GM18873 (cell line): Measurements from ENCODE around the gene ITGA2B.
"Not testable (repeated sequence)": the region's sequence is repeated elsewhere in the genome, so short reads cannot be mapped to it uniquely, and the experiment has no call there.

ENCODE experiments used
- ATAC-seq: cut with Tn5 transposase; IDR thresholded peaks from one replicate; pipeline ENCODE4 v1.9.1; 2021; ENCODE audit warnings: mild to moderate bottlenecking, moderate library complexity, moderate number of reproducible peaks; ENCODE audit not compliant: unreplicated experiment, low FRiP score

ITGA2B gene

GRCh38 chr17:44353672-44354331 lies 35.6 kb downstream of the ITGA2B start:
- no peak for ATAC-seq

DNA sequence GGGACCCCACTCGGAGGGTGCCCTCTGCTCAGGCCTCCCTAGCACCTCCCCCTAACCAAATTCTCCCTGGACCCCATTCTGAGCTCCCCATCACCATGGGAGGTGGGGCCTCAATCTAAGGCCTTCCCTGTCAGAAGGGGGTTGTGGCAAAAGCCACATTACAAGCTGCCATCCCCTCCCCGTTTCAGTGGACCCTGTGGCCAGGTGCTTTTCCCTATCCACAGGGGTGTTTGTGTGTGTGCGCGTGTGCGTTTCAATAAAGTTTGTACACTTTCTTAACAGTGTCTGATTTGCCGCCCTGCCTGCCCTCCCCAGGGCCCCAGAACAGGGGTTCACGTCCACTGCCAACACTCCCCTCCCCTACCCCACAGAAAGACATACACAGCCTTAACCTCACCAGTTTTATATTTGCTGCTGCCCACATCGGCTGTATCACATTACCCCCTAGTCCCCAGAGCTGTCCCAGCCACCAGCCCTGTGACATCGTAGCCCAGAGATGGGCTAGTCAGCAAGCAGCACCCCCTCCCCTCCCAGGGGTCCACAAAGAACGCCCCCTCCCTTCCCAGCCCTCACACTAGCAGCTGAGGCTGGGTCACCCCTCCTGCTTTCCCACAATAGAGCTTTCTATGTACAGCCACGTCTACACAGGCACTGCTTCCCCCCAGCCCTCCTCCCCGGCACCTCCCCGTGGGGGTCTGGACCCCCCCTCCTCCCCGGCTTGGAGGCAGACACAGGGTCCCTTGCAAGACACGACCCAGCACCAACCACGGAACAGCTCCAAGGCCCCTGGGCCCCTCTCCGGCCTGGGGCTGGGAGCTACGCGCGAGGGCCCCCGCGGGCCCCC lies 36.4 kb downstream of the ITGA2B start:
- ATAC-seq: no peak

GRCh38 chr17:44351961-44352827 lies 37.3 kb downstream of the ITGA2B start:
- ATAC-seq: no peak

DNA sequence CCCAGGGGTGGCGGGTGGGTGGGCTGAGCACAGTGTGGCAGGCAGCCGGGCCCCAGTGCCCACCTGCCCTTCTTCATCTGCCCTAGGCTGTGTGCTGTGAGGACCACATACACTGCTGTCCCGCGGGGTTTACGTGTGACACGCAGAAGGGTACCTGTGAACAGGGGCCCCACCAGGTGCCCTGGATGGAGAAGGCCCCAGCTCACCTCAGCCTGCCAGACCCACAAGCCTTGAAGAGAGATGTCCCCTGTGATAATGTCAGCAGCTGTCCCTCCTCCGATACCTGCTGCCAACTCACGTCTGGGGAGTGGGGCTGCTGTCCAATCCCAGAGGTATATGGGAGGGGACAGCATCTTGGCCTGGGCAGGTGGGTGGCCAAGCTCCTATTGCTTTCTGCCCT lies 38.0 kb downstream of the ITGA2B start:
- no peak for ATAC-seq

DNA sequence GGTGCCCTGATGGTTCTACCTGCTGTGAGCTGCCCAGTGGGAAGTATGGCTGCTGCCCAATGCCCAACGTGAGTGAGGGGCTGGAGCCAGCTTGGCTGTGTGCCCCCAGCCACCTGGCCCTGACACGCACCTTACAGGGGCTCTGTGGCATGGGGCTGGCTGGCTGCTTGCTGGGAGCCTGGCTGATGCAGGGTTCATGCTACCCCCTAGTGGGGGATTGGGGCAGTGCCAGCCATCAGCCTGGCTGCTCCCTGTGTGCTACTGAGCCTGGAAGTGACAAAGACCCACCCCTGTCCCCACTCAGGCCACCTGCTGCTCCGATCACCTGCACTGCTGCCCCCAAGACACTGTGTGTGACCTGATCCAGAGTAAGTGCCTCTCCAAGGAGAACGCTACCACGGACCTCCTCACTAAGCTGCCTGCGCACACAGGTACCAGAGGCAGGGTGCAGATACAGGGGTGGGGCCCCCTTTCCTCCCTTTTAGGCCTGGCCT lies 38.7 kb downstream of the ITGA2B start:
- no peak for ATAC-seq

DNA sequence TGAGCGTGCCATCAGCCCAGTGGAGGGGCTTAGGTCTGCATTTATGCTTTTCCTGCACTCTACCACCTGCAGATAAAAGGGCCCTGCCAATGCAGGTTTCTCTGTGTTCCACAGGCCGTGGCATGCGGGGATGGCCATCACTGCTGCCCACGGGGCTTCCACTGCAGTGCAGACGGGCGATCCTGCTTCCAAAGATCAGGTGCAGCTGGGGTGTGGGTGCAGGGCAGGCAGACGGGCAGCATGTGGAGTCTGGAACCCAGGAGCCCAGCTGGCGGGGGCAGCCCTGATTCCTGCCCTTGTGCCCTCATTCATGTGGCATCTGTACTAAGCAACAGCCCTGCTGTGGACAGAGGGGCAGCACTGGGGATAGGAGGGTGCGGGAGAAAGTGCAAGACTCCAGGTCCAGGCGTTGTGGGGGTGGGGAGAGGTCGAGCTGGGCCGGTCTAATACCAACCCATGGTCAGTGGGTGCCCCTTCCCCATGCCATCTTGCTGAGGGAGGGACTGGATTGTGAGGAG lies 39.8 kb downstream of the ITGA2B start:
- ATAC-seq: no peak

DNA sequence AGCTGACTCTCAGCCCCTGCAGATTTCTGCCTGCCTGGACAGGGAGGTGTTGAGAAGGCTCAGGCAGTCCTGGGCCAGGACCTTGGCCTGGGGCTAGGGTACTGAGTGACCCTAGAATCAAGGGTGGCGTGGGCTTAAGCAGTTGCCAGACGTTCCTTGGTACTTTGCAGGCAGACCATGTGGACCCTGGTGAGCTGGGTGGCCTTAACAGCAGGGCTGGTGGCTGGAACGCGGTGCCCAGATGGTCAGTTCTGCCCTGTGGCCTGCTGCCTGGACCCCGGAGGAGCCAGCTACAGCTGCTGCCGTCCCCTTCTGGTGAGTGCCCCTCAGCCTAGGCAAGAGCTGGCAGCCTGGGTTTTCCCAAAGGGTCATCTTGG lies 40.5 kb downstream of the ITGA2B start:
- no peak for ATAC-seq

- ATAC-seq: peak; percentile 37
These were observed 41.0 kb downstream of the ITGA2B start for GRCh38 chr17:44348234-44348987.

- ATAC-seq: peak; percentile 1
These were observed 42.0 kb downstream of the ITGA2B start for GRCh38 chr17:44347206-44348055.

DNA sequence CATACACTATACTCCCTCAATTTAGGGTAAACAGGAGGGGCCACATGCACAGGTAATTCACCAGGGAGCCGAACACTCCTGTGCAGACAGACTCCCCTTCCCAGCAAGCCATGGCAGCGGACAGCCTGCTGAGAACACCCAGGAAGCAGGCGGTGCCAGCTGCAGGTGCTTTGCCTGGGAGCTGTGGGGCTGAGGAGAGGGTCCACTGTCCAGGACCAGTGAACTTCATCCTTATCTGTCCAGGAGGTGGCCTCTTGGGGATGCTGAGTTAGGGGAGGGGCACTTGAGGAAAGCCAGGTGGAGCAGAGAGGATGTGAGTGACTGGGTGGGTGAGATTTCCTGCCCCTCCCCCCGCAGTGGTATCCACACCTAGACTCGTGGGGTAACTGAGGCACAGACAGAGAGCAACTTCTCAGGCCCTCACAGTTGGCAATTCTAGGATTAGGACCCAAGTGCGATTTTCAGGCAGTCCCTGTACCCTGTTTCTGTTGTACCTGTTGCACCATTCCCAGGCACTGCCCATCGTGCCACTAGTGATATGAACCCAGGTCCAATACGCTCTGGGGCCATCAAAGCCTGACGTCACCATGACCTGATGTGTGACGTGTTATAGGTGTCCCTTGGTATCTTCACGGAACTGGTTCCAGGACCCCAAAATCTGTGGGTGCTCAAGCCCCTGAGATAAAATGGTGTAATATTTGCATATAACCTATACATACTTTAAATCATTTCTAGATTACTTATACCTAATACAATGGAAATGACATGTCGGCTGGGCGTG lies 43.2 kb downstream of the ITGA2B start:
- ATAC-seq: no peak

- no peak for ATAC-seq
These were observed 43.9 kb downstream of the ITGA2B start for GRCh38 chr17:44345454-44346026.

- peak; percentile 56 for ATAC-seq
These were observed 44.5 kb downstream of the ITGA2B start, which contains the start of gene GRN for GRCh38 chr17:44344939-44345453. Gene GRN, plus strand, starts transcription at chr17:44345302. Its CDS starts 3,863 bp downstream, at chr17:44349165.

GRCh38 chr17:44343510-44344209 lies 45.8 kb downstream of the ITGA2B start:
- no peak for ATAC-seq

DNA sequence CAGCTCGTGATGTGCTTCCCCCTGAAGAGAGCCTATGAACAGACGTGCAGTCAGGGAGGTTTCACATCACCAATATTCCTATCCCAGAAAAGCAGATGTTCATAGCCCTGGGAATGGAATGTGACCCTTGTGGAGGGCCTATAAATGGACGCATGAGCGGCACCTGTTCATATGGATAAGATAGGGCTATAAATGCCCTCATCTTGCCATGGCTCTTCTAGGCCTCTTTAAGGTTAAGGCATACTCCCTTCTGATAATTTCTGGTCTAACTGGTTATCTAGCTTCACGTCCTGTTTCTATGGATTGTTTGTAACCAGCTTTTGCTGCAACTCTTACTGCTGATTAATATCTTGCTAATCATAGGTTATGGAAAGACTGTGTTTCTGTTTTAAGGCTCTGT lies 48.9 kb downstream of the ITGA2B start:
- ATAC-seq: not testable (repeated sequence)

DNA sequence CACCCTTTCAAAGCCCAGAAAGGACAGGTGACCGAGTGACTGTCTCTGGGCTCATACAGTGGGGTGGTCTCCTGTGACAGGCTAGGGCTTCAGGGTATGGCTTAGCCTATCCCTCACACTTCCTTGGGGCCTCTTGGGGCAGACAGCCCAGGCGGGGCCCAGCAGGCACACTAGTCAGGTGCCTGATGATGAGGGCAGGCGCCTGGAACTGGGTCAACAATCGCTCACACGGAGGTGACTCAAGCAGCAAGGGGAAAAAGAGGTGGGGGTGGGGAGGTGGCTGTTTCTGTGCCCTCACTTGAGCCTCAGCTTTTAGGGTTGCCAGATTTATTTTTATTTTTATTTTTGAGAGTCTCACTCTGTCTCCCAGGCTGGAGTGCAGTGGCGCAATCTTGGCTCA lies 50.7 kb downstream of the ITGA2B start:
- ATAC-seq: no peak

DNA sequence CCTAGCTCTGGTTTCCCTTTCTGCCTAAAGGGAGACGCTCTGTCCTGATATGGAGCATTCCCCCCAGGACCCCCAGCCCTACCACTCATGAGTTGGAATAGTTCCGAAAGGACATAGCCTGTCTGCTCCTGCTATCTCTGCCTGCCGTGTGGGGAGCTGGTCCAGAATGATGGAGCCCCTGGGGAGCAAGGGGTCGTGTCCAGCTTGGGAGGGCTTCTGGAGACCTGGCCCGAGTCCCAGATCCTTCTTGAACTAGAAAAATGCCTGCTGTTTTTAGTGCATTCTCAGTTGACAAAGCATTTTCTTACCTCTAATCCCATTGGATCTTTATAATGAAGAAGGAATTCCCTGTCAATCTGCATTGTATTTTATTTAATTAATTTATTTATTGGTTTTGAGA lies 53.5 kb downstream of the ITGA2B start:
- no peak for ATAC-seq

- no peak for ATAC-seq
These were observed 53.9 kb downstream of the ITGA2B start for GRCh38 chr17:44335564-44335963.
